ENCODE measurements around the gene PCDHB11. TPM values are rescaled to one million over a fixed set of nuclear protein-coding genes. Genes with fewer than 3 reads are reported as not detected.
"Not testable (repeated sequence)": the region's sequence is repeated elsewhere in the genome, so short reads cannot be mapped to it uniquely, and the experiment has no call there.

The PCDHB11 gene
- total and polyA plus RNA-seq, 2 donors (not counting 1 experiment from before 2014, with no cell fraction given): not detected

GRCh38 chr5:141192110-141192725, 7.2 kb upstream of the PCDHB11 start, which contains the start of gene PCDHB10:
TSS of gene PCDHB10 (plus strand) at chr5:141192353. CDS start at chr5:141192553, 200 bp downstream.
- H3K4me3 ChIP-seq (ENCODE audit: control extremely low read depth in 1 of 5, extremely low read depth in 1 of 5, insufficient read depth in 1 of 5, low read depth in 2 of 5, low read length in 4 of 5): no peak within 1 kb of the TSS
- no peaks in the 10 kb centered on the region for H3K4me1 ChIP-seq (ENCODE audit: control insufficient read depth in 2 of 2, insufficient read depth in 2 of 2, low read length in 2 of 2)
- H3K27ac ChIP-seq (ENCODE audit: low read length in 2 of 2): no peak within 1 kb of the TSS
- CTCF ChIA-PET: interaction anchor here (2.1 kb wide), 1 partner anchor 365 kb away, joined by 6 read pairs; no protein-coding TSS in a partner anchor
- TF ChIP-seq EZH2 (IDR thresholded peaks at IDR 0.05; ENCODE audit: borderline replicate concordance, insufficient read depth, low read depth, low read length, poor library complexity, severe bottlenecking) (no peak), CTCF (IDR thresholded peaks at IDR 0.05) (no peak)
- H3K4me3 Mint-ChIP-seq: no peak within 1 kb of the TSS
- DNase-seq (no peak), ATAC-seq (ENCODE audit: low read depth) (no peak)
- no peaks in the 10 kb centered on the region for H3K4me1 Mint-ChIP-seq
- peaks cover 20% of the 10 kb centered on the region for H3K27me3 Mint-ChIP-seq
- H3K36me3 ChIP-seq (replicated peaks in 1 of 2; ENCODE audit: control extremely low read depth in 1 of 2, control insufficient read depth in 1 of 2, extremely low read depth in 1 of 2, insufficient read depth in 2 of 2, low read length in 1 of 2): no peaks in the 10 kb centered on the region
- peaks cover 0 to 8% (median 2%) of the 10 kb centered on the region in 4 experiments for H3K27me3 ChIP-seq (replicated peaks in 1 of 4; ENCODE audit: control extremely low read depth in 1 of 4, control insufficient read depth in 3 of 4, insufficient read depth in 4 of 4, low read length in 3 of 4)
- H3K27ac Mint-ChIP-seq: no peak within 1 kb of the TSS
- no peaks in the 10 kb centered on the region for H4K20me1 ChIP-seq (ENCODE audit: control insufficient read depth, insufficient read depth, low read length, poor library complexity, severe bottlenecking)
- peaks cover 2 to 21% (median 12%) of the 10 kb centered on the region in 3 donors for H3K9me3 ChIP-seq (ENCODE audit: control extremely low read depth in 1 of 3, control insufficient read depth in 2 of 3, insufficient read depth in 1 of 3, low read length in 2 of 3)
- H3K9me3 Mint-ChIP-seq (ENCODE audit: insufficient read depth): peaks cover 7% of the 10 kb centered on the region
- intact Hi-C loops (cut with micrococcal nuclease): no loop called here
- H3K4me2 ChIP-seq (replicated peaks; ENCODE audit: low read depth, low read length, poor library complexity, severe bottlenecking): no peak within 1 kb of the TSS
- POLR2A ChIA-PET: no interaction called here
- H2AFZ ChIP-seq (ENCODE audit: insufficient read depth, low read depth, low read length, poor library complexity, severe bottlenecking): no peak within 1 kb of the TSS
- no peaks in the 10 kb centered on the region for H3K79me2 ChIP-seq (ENCODE audit: control insufficient read depth, insufficient read depth, low read length)
- H3K9ac ChIP-seq (ENCODE audit: low read length): no peak within 1 kb of the TSS
- 13% methylated on average over 6 of the region's 10 CpGs for WGBS (ENCODE audit: insufficient coverage)

DNA sequence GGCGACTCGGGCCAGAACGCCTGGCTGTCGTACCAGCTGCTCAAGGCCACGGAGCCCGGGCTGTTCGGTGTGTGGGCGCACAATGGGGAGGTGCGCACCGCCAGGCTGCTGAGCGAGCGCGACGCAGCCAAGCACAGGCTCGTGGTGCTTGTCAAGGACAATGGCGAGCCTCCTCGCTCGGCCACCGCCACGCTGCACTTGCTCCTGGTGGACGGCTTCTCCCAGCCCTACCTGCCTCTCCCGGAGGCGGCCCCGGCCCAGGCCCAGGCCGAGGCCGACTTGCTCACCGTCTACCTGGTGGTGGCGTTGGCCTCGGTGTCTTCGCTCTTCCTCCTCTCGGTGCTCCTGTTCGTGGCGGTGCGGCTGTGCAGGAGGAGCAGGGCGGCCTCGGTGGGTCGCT, 5.1 kb upstream of the PCDHB11 start:
- H3K4me3 Mint-ChIP-seq; H3K27ac Mint-ChIP-seq; CTCF ChIA-PET; intact Hi-C loops (cut with micrococcal nuclease); H3K4me1 Mint-ChIP-seq; H4K20me1 ChIP-seq (ENCODE audit: control insufficient read depth, insufficient read depth, low read length, poor library complexity, severe bottlenecking); DNase-seq; POLR2A ChIA-PET; H2AFZ ChIP-seq (ENCODE audit: insufficient read depth, low read depth, low read length, poor library complexity, severe bottlenecking); H3K9ac ChIP-seq (ENCODE audit: low read length); H3K27me3 ChIP-seq (replicated peaks in 1 of 4; ENCODE audit: control extremely low read depth in 1 of 4, control insufficient read depth in 3 of 4, insufficient read depth in 4 of 4, low read length in 3 of 4); H3K4me1 ChIP-seq (ENCODE audit: control insufficient read depth in 2 of 2, insufficient read depth in 2 of 2, low read length in 2 of 2); H3K79me2 ChIP-seq (ENCODE audit: control insufficient read depth, insufficient read depth, low read length); H3K4me2 ChIP-seq (replicated peaks; ENCODE audit: low read depth, low read length, poor library complexity, severe bottlenecking); H3K4me3 ChIP-seq (ENCODE audit: control extremely low read depth in 1 of 5, extremely low read depth in 1 of 5, insufficient read depth in 1 of 5, low read depth in 2 of 5, low read length in 4 of 5); H3K27ac ChIP-seq (ENCODE audit: low read length in 2 of 2); H3K36me3 ChIP-seq (replicated peaks in 1 of 2; ENCODE audit: control extremely low read depth in 1 of 2, control insufficient read depth in 1 of 2, extremely low read depth in 1 of 2, insufficient read depth in 2 of 2, low read length in 1 of 2); H3K9me3 Mint-ChIP-seq (ENCODE audit: insufficient read depth); ATAC-seq (ENCODE audit: low read depth): not testable (repeated sequence)
- H3K9me3 ChIP-seq (ENCODE audit: control extremely low read depth in 1 of 3, control insufficient read depth in 2 of 3, insufficient read depth in 1 of 3, low read length in 2 of 3): peaks cover 4 to 18% (median 15%) of the 10 kb centered on the region in 3 donors
- WGBS (ENCODE audit: insufficient coverage): 32% methylated on average over 3 of the region's 37 CpGs
- peaks cover 20% of the 10 kb centered on the region for H3K27me3 Mint-ChIP-seq

Measured in B cell (primary cell).